Mammary epithelial cell (primary cell): ENCODE data around the gene KDM4B.
"Not testable (repeated sequence)": the region's sequence is repeated elsewhere in the genome, so short reads cannot be mapped to it uniquely, and the experiment has no call there.

ENCODE experiments used
- CTCF ChIP-seq, 2 donors: IDR thresholded peaks in 1 of 2; conservative IDR thresholded peaks in 1 of 2; 2 replicates each; pipeline ENCODE4 v1.5.1; 2011 to 2012; ENCODE audit warnings: inconsistent platforms in 2 of 2, low read length in 2 of 2, mild to moderate bottlenecking in 2 of 2, control low read depth in 1 of 2, low read depth in 1 of 2; ENCODE audit not compliant: insufficient read depth in 1 of 2; ENCODE audit errors: extremely low read depth in 1 of 2
- EZH2 ChIP-seq: IDR thresholded peaks from 2 replicates; pipeline ENCODE4 v1.6.1; 2012; ENCODE audit warnings: low read length, inconsistent platforms, borderline replicate concordance

- not testable (repeated sequence) for TF ChIP-seq CTCF (conservative IDR thresholded peaks at IDR 0.05 in 1 of 2, IDR thresholded peaks at IDR 0.05 in 1 of 2; ENCODE audit: extremely low read depth in 1 of 2, insufficient read depth in 1 of 2, low read depth in 1 of 2, low read length in 2 of 2); EZH2
These were observed 14.4 kb upstream of the KDM4B start for GRCh38 chr19:4954320-4955149.
